PC-9 (cell line): ENCODE data around the gene MSS51.

Experiments used
- CTCF ChIP-seq: fragments of 200-600 bp; sonication (generic); conservative IDR thresholded peaks from 2 replicates; pipeline ENCODE4 v1.6.1; 2017; ENCODE audit warnings: mixed run types, antibody characterized with exemption, mild to moderate bottlenecking, moderate library complexity
- EZH2 ChIP-seq: fragments of 200-600 bp; sonication (generic); IDR thresholded peaks from 2 replicates; pipeline ENCODE4 v1.8.0; 2017; ENCODE audit warnings: antibody characterized with exemption, low read depth

GRCh38 chr10:73478636-73479035 lies 45.3 kb upstream of the MSS51 start:
- TF ChIP-seq CTCF, result no peak
- no peak for TF ChIP-seq EZH2
